OCI-LY7 (cell line): Measurements from ENCODE around the gene CPNE5. TPM values are rescaled to one million over a fixed set of nuclear protein-coding genes. Genes with fewer than 3 reads are reported as not detected.

Experiments
- BruUV-seq: library from RNA; stranded (reverse); fragments of 400-500 nt; replicated peaks from 2 replicates; lab custom pipeline; 2021; lab: Mats Ljungman, UMichigan
- CTCF ChIA-PET: fragments of 300-600 bp; sonication (Branson Sonifier 250); formaldehyde crosslinking; loops from one replicate; lab custom pipeline; 2022; ENCODE audit warnings: antibody characterized with exemption; ENCODE audit not compliant: unreplicated experiment; lab: Charles Lee
- POLR2A ChIA-PET: fragments of 300-600 bp; sonication (Branson Sonifier 250); formaldehyde crosslinking; loops from one replicate; lab custom pipeline; 2022; ENCODE audit warnings: antibody characterized with exemption; lab: Charles Lee
- DNase-seq: peaks from one replicate; pipeline ENCODE4 v3.0.0-alpha.2; 2015; ENCODE audit warnings: low spot score
- H2AFZ ChIP-seq: fragments of 200-600 bp; sonication (generic), shearing (Covaris generic); 2 replicates; pipeline ENCODE4 v1.6.1; 2014; ENCODE audit warnings: mild to moderate bottlenecking, antibody characterized with exemption, low read length, moderate library complexity
- H3K27ac ChIP-seq: fragments of 200-600 bp; sonication (generic); 2 replicates; pipeline ENCODE4 v1.5.1; 2014; ENCODE audit warnings: mixed run types, low read depth, mild to moderate bottlenecking, moderate library complexity, low read length, inconsistent platforms; ENCODE audit not compliant: poor library complexity, severe bottlenecking
- H3K36me3 ChIP-seq: fragments of 200-600 bp; sonication (generic); 2 replicates; pipeline ENCODE4 v1.6.1; 2014; ENCODE audit warnings: mild to moderate bottlenecking, antibody characterized with exemption, low read length, moderate library complexity, mixed read lengths; ENCODE audit not compliant: insufficient read depth
- H3K4me1 ChIP-seq: fragments of 200-600 bp; sonication (generic); 2 replicates; pipeline ENCODE4 v1.5.1; 2014; ENCODE audit warnings: mild to moderate bottlenecking, low read length; ENCODE audit not compliant: insufficient read depth, poor library complexity, severe bottlenecking
- H3K4me2 ChIP-seq: fragments of 200-600 bp; sonication (generic); 2 replicates; pipeline ENCODE4 v1.6.1; 2014; ENCODE audit warnings: mild to moderate bottlenecking, low read length
- H3K4me3 ChIP-seq: fragments of 200-600 bp; sonication (generic); 2 replicates; pipeline ENCODE4 v1.5.1; 2014; ENCODE audit warnings: mild to moderate bottlenecking, low read depth, low read length; ENCODE audit not compliant: poor library complexity, severe bottlenecking
- H3K79me2 ChIP-seq: fragments of 200-600 bp; sonication (generic); 2 replicates; pipeline ENCODE4 v1.6.1; 2016; ENCODE audit warnings: low read depth, mild to moderate bottlenecking, low read length, moderate library complexity, mixed read lengths; ENCODE audit not compliant: insufficient read depth
- H3K9me2 ChIP-seq: fragments of 200-600 bp; sonication (generic); 2 replicates; pipeline ENCODE4 v1.6.1; 2016; ENCODE audit warnings: mild to moderate bottlenecking, low read length, mixed read lengths; ENCODE audit not compliant: insufficient read depth
- H3K9me3 ChIP-seq: fragments of 200-600 bp; sonication (generic); 2 replicates; pipeline ENCODE4 v1.6.1; 2014; ENCODE audit warnings: mild to moderate bottlenecking, mixed run types, low read length, mixed read lengths
- H4K20me1 ChIP-seq: fragments of 200-600 bp; sonication (generic); 2 replicates; pipeline ENCODE4 v1.6.1; 2014; ENCODE audit warnings: mild to moderate bottlenecking, antibody characterized with exemption, low read length, moderate library complexity, mixed read lengths; ENCODE audit not compliant: insufficient read depth
- EZH2phosphoT487 ChIP-seq: fragments of 200-600 bp; sonication (generic); IDR thresholded peaks from 2 replicates; pipeline ENCODE4 v1.6.1; 2018; ENCODE audit warnings: low read depth, borderline replicate concordance, mild to moderate bottlenecking, mixed run types, antibody characterized with exemption, low read length, moderate library complexity, mixed read lengths
- intact Hi-C: fragments of 100-400 bp; cut with micrococcal nuclease; formaldehyde crosslinking; loops from one replicate; pipeline ENCODE4 v1.10.0; 2022; ENCODE audit not compliant: unreplicated experiment
- total RNA-seq, 2 experiments: library from RNA; depleted of rRNA in 1 of 2; stranded (reverse); fragments of >200 nt in 1 of 2; shearing (Covaris generic) in 1 of 2; gene quantifications; 2 replicates each; pipeline ENCODE4 v1.2.3, GENCODE V29; 2014 to 2022
- TF ChIP-seq, protein P1 (sequence below): fragments of 200-600 bp; sonication (generic); conservative IDR thresholded peaks from 2 replicates; pipeline ENCODE4 v1.5.1; 2014; ENCODE audit warnings: mild to moderate bottlenecking, antibody characterized with exemption, low read length, moderate library complexity, mixed read lengths

CPNE5 gene
- total RNA-seq, 2 experiments from 2014 or later, result 37.7 to 89.8 TPM

DNA sequence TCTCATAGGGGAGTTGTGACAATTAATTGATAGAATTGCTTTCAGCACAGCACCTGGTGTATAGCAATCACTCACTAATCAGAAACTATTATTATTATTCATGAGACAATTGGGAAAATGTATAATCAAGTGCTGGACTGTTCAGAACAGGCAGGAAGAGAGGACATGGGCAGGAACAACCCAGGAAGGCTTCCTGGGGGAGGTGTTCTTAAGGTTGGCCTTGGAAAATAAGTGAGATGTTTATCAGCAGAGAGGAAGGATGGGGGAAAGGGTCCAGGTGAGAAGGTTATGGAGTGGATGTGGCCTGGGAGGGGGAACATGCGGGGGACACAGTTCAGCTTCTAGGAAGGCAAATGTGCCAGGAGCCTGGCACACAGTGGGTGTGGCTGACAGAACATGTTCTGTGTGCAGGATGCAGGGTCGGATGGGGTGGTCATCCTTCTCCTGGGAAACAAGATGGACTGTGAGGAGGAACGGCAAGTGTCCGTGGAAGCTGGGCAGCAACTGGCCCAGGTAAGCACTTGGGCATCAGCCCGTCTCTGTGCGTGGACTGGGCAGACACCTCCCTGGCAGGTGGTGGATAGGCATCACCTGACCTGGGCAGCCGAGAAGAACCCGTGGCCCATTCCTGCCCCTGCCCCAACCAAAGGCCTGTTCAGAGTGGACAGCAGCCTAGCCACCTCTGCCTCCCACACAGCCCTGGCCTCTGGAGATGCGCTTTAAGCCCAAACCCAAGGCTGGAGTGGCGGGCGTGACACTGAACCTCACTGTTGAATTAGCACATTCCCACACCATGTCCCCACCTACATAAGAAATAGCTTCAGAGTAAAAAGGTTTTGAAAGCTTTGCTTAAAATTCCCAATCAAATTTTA lies 110.7 kb downstream of the CPNE5 start:
- Histone ChIP-seq H3K4me1 (peaks cover 14% of the 10 kb centered on the region), H3K79me2 (no peaks in the 10 kb centered on the region), H3K4me3 (no peak overlapping the region), H3K36me3 (no peaks in the 10 kb centered on the region), H3K9me2 (no peaks in the 10 kb centered on the region), H3K4me2 (no peak overlapping the region), H2AFZ (no peak overlapping the region), H3K9me3 (no peaks in the 10 kb centered on the region), H3K27ac (no peak overlapping the region), H4K20me1 (no peaks in the 10 kb centered on the region)
- intact Hi-C loops, result no loop called here
- ChIA-PET POLR2A (interaction anchor here (0.8 kb wide), 1 partner anchor 55 kb away, joined by 3 read pairs; no protein-coding TSS in a partner anchor), CTCF (interaction anchor here (1.1 kb wide), 1 partner anchor 37 kb away, joined by 3 read pairs; no protein-coding TSS in a partner anchor)
- BruUV-seq, result no TSS peak
- TF ChIP-seq, protein P1, sequence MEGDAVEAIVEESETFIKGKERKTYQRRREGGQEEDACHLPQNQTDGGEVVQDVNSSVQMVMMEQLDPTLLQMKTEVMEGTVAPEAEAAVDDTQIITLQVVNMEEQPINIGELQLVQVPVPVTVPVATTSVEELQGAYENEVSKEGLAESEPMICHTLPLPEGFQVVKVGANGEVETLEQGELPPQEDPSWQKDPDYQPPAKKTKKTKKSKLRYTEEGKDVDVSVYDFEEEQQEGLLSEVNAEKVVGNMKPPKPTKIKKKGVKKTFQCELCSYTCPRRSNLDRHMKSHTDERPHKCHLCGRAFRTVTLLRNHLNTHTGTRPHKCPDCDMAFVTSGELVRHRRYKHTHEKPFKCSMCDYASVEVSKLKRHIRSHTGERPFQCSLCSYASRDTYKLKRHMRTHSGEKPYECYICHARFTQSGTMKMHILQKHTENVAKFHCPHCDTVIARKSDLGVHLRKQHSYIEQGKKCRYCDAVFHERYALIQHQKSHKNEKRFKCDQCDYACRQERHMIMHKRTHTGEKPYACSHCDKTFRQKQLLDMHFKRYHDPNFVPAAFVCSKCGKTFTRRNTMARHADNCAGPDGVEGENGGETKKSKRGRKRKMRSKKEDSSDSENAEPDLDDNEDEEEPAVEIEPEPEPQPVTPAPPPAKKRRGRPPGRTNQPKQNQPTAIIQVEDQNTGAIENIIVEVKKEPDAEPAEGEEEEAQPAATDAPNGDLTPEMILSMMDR, result no peak
- no peak for TF ChIP-seq EZH2phosphoT487
- DNase-seq, result no peak

DNA sequence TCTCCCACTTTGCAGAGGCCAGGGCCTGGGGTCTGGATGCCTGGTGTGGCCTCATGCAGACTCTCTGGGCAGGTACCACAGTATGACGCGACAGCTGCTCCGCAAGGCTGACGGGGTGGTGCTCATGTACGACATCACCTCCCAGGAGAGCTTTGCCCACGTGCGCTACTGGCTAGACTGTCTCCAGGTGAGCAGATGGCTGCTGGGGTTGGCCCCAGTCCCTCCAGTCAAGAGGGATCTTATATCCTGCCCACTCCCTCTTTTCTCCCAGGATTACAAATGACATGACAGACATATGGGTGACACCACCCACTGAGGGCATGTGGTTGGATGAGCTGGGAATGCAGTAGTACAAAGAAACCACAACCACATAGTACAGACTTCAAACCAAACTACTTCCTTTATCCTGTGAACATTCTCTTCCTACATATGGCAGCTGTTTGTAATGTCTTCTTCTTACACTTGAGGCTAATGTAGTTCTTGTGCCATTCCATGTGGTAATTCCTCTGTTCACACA lies 111.7 kb downstream of the CPNE5 start:
- no peak for TF ChIP-seq EZH2phosphoT487
- TF ChIP-seq, protein P1, result no peak
- no peaks in the 10 kb centered on the region for H3K36me3 ChIP-seq
- ChIA-PET CTCF (no interaction called here), POLR2A (no interaction called here)
- BruUV-seq, result no TSS peak
- H3K4me3 ChIP-seq, result no peak overlapping the region
- DNase-seq, result no peak
- intact Hi-C loops, result no loop called here
- no peaks in the 10 kb centered on the region for H3K9me3 ChIP-seq
- no peaks in the 10 kb centered on the region for H3K79me2 ChIP-seq
- no peak overlapping the region for H3K4me2 ChIP-seq
- no peak overlapping the region for H2AFZ ChIP-seq
- H3K4me1 ChIP-seq, result peaks cover 14% of the 10 kb centered on the region
- no peaks in the 10 kb centered on the region for H4K20me1 ChIP-seq
- H3K9me2 ChIP-seq, result no peaks in the 10 kb centered on the region
- H3K27ac ChIP-seq, result no peak overlapping the region

DNA sequence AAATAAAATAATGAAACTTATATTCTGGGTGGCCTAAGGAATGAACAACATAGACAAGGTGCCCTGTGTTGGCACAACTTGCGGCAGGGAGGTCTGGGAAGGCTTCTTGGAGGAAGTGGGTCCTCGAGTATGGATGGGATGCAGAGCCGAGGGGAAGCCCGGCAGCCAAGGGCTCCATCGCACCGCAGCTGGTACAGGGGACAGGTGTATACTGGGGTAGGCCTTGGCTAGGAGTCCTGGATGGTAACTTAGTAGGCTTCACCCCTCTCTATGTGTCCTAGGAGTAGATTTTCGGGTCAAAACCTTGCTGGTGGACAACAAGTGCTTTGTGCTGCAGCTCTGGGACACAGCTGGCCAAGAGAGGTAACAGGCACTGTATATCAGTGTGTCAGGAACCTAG lies 113.7 kb downstream of the CPNE5 start:
- H3K4me1 ChIP-seq, result peaks cover 20% of the 10 kb centered on the region
- H3K79me2 ChIP-seq, result no peaks in the 10 kb centered on the region
- no peaks in the 10 kb centered on the region for H4K20me1 ChIP-seq
- H3K27ac ChIP-seq, result no peak overlapping the region
- no peak for DNase-seq
- no peak for TF ChIP-seq EZH2phosphoT487
- TF ChIP-seq, protein P1, result no peak
- CTCF ChIA-PET, result no interaction called here
- intact Hi-C loops, result no loop called here
- H3K4me3 ChIP-seq, result no peak overlapping the region
- H2AFZ ChIP-seq, result no peak overlapping the region
- POLR2A ChIA-PET, result no interaction called here
- no peaks in the 10 kb centered on the region for H3K9me2 ChIP-seq
- no peaks in the 10 kb centered on the region for H3K36me3 ChIP-seq
- H3K9me3 ChIP-seq, result no peaks in the 10 kb centered on the region
- no TSS peak for BruUV-seq
- no peak overlapping the region for H3K4me2 ChIP-seq
